ENCODE measurements around the gene UBE2L3.

Gene UBE2L3

GRCh38 chr22:21650823-21651520, 83.5 kb downstream of the UBE2L3 start:
- no peak for DNase-seq

- no peak for DNase-seq
Measured at GRCh38 chr22:21651521-21652009, 84.1 kb downstream of the UBE2L3 start.

- DNase-seq, result peak; percentile 76
Measured at GRCh38 chr22:21652010-21652546, 84.6 kb downstream of the UBE2L3 start.

- no peak for DNase-seq
Measured at GRCh38 chr22:21652547-21653545, 85.3 kb downstream of the UBE2L3 start.

GRCh38 chr22:21657020-21657359, 89.5 kb downstream of the UBE2L3 start:
- no peak for DNase-seq

- no peak for DNase-seq
Measured at GRCh38 chr22:21657360-21658032, 90.0 kb downstream of the UBE2L3 start.

- DNase-seq, result no peak
Measured at GRCh38 chr22:21659864-21660525, 92.5 kb downstream of the UBE2L3 start.

GRCh38 chr22:21660904-21661303, 93.4 kb downstream of the UBE2L3 start:
- no peak for DNase-seq

GRCh38 chr22:21661991-21662390, 94.5 kb downstream of the UBE2L3 start:
- DNase-seq, result no peak

- DNase-seq, result no peak
Measured at GRCh38 chr22:21663738-21664137, 96.2 kb downstream of the UBE2L3 start.

- no peak for DNase-seq
Measured at GRCh38 chr22:21665047-21665851, 97.7 kb downstream of the UBE2L3 start.

- no peak for DNase-seq
Measured at GRCh38 chr22:21666786-21667185, 99.3 kb downstream of the UBE2L3 start.

- no peak for DNase-seq
Measured at GRCh38 chr22:21669026-21669425, 101.5 kb downstream of the UBE2L3 start.

GRCh38 chr22:21672107-21672629, 104.7 kb downstream of the UBE2L3 start:
- no peak for DNase-seq

Measured in amniotic stem cell (primary cell).